Measurements from ENCODE around the gene SELE.
A peak's percentile ranks its signal among the peaks of the same experiment; 100 is the strongest.

The SELE gene

GRCh38 chr1:169680377-169681019 lies 53.4 kb downstream of the SELE start:
- H3K4me1 Mint-ChIP-seq, result peaks cover 42% of the 10 kb centered on the region
- H3K36me3 Mint-ChIP-seq, result no peaks in the 10 kb centered on the region
- H3K27ac Mint-ChIP-seq, result peak overlapping the region; percentile 82
- no peaks in the 10 kb centered on the region for H3K9me3 Mint-ChIP-seq
- H3K4me3 Mint-ChIP-seq, result peak overlapping the region; percentile 33
- DNase-seq (ENCODE audit: low spot score in 2 of 2) (no peak), ATAC-seq (peak; percentile 89)

DNA sequence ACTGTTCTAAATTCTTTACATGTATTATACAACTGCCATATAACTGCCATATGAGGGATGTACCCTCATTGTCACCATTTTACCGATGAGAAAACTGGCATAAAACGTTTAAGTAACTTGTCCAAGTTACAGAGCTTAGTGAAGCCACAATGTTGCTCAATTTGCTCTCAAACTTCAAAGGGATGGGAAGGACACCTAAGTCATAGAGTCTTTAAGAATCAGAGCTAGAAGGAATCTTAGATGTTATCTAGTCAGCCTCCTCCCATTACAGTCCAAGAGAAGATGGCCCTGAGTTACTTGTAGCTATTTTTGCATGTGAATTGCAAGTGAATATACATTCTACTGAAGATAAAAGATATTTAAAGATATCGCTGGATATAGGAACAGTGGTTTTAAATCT lies 54.2 kb downstream of the SELE start:
- no peak for ATAC-seq
- DNase-seq (ENCODE audit: low spot score in 2 of 2), result no peak
- Mint-ChIP-seq H3K4me1 (peaks cover 44% of the 10 kb centered on the region), H3K9me3 (no peaks in the 10 kb centered on the region), H3K36me3 (no peaks in the 10 kb centered on the region), H3K27ac (peak overlapping the region; percentile 82), H3K4me3 (no peak overlapping the region)

DNA sequence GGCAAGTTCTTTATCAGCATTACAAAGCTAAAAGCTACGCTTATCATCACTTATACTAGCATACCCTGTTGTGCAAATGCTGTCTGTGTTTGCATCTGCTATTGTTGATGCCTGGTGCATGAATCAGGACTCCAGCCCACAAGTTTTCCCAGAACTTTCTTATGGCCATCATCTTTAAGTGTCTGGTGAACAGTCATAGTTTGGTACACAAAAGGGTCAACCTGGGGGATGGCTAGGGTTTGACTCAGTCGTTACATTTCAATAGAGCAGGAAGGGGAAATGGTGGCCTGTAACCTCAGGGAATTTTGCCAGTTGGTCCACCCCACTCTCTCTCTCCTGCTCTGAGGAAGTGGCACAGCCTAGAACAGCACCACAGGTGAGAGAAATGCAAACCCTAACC lies 57.9 kb downstream of the SELE start:
- no peak for DNase-seq (ENCODE audit: low spot score in 2 of 2)
- Mint-ChIP-seq H3K36me3 (no peaks in the 10 kb centered on the region), H3K9me3 (no peaks in the 10 kb centered on the region), H3K27ac (peak overlapping the region; percentile 5), H3K4me1 (peaks cover 31% of the 10 kb centered on the region), H3K4me3 (no peak overlapping the region)
- no peak for ATAC-seq
